H1 (cell line): Measurements from ENCODE around the gene ADAMTS3. TPM values are rescaled to one million over a fixed set of nuclear protein-coding genes. Genes with fewer than 3 reads are reported as not detected.

Experiments used
- CTCF ChIA-PET: fragments of 300-600 bp; sonication (Branson Sonifier 250); formaldehyde crosslinking; loops from one replicate; lab custom pipeline; 2021; ENCODE audit not compliant: partially characterized antibody; lab: Charles Lee
- POLR2A ChIA-PET: fragments of 300-600 bp; sonication (Branson Sonifier 250); formaldehyde crosslinking; loops from one replicate; lab custom pipeline; 2021; ENCODE audit warnings: inconsistent platforms; ENCODE audit not compliant: partially characterized antibody; lab: Charles Lee
- DNase-seq, 2 experiments: peaks; one replicate each; pipeline versions ENCODE4 v3.0.0 to v3.0.0-alpha.2; 2010 to 2022; ENCODE audit warnings: low spot score in 2 of 2, low read depth in 1 of 2, mixed read lengths in 1 of 2
- FAIRE-seq: peaks from 2 replicates; lab custom pipeline; 2011; peaks lifted over from hg19 to GRCh38; lab: Jason Lieb, UNC
- H2AFZ ChIP-seq: 2 replicates; pipeline ENCODE4 v1.8.1; 2012; ENCODE audit warnings: low read length, inconsistent platforms
- H2AK5ac ChIP-seq: 2 replicates; pipeline ENCODE4 v1.6.1; 2013; ENCODE audit warnings: low read depth, low read length
- H2BK120ac ChIP-seq: replicated peaks from 2 replicates; pipeline ENCODE3; 2013; ENCODE audit warnings: low read depth, low read length, inconsistent platforms
- H2BK12ac ChIP-seq: 2 replicates; pipeline ENCODE4 v1.6.1; 2013; ENCODE audit warnings: low read depth, low read length
- H2BK15ac ChIP-seq: 2 replicates; pipeline ENCODE4 v1.6.1; 2013; ENCODE audit warnings: low read length
- H2BK20ac ChIP-seq: 2 replicates; pipeline ENCODE4 v1.6.1; 2013; ENCODE audit warnings: low read length
- H2BK5ac ChIP-seq: 2 replicates; pipeline ENCODE4 v1.6.1; 2013; ENCODE audit warnings: low read depth, low read length
- H3K14ac ChIP-seq: 2 replicates; pipeline ENCODE4 v1.6.1; 2013; ENCODE audit warnings: inconsistent platforms; ENCODE audit not compliant: insufficient read length
- H3K18ac ChIP-seq: 2 replicates; pipeline ENCODE4 v1.6.1; 2013; ENCODE audit warnings: low read length; ENCODE audit errors: extremely low read depth
- H3K23ac ChIP-seq: 2 replicates; pipeline ENCODE4 v1.6.1; 2013; ENCODE audit warnings: inconsistent platforms; ENCODE audit not compliant: insufficient read length
- H3K23me2 ChIP-seq: 2 replicates; pipeline ENCODE4 v1.6.1; 2013; ENCODE audit warnings: low read depth, low read length
- H3K27ac ChIP-seq: 2 replicates; pipeline ENCODE4 v1.6.1; 2011; ENCODE audit warnings: low read depth, low read length, inconsistent platforms
- H3K27me3 ChIP-seq, 4 experiments: replicated peaks in 1 of 4; 1 replicate in 1 of 4; 2 replicates in 3 of 4; pipeline versions ENCODE4 v1.6.1 to v1.8.1; 2011 to 2013; ENCODE audit warnings: low read length in 3 of 4, mild to moderate bottlenecking in 3 of 4, inconsistent platforms in 2 of 4, mixed read lengths in 2 of 4, moderate library complexity in 1 of 4; ENCODE audit not compliant: control insufficient read depth in 3 of 4, insufficient read depth in 3 of 4; ENCODE audit errors: extremely low read depth in 1 of 4
- H3K36me3 ChIP-seq, 4 experiments: 2 replicates each; pipeline versions ENCODE4 v1.6.1 to v1.8.1; 2011 to 2013; ENCODE audit warnings: mild to moderate bottlenecking in 4 of 4, low read length in 3 of 4, moderate library complexity in 2 of 4, control low read depth in 1 of 4, inconsistent platforms in 1 of 4; ENCODE audit not compliant: insufficient read depth in 4 of 4, control insufficient read depth in 2 of 4
- H3K4ac ChIP-seq: replicated peaks from 2 replicates; pipeline ENCODE3; 2013; ENCODE audit warnings: low read length, low read depth, mixed read lengths, inconsistent platforms; ENCODE audit not compliant: insufficient read length
- H3K4me1 ChIP-seq, 4 experiments: replicated peaks in 1 of 4; 1 replicate in 1 of 4; 2 replicates in 3 of 4; pipeline versions ENCODE4 v1.6.1 to v1.8.1; 2011 to 2013; ENCODE audit warnings: low read length in 3 of 4, inconsistent platforms in 2 of 4, mixed read lengths in 1 of 4; ENCODE audit not compliant: insufficient read depth in 4 of 4, control insufficient read depth in 3 of 4
- H3K4me2 ChIP-seq, 2 experiments: 2 replicates each; pipeline versions ENCODE4 v1.6.1 to v1.8.1; 2011 to 2013; ENCODE audit warnings: low read depth in 2 of 2, low read length in 2 of 2, control low read depth in 1 of 2, inconsistent platforms in 1 of 2, mild to moderate bottlenecking in 1 of 2; ENCODE audit not compliant: insufficient read depth in 1 of 2
- H3K4me3 ChIP-seq, 4 experiments: fragments of 200-600, 300-600 bp in 1 of 4; sonication (generic), shearing (Covaris generic), sonication (Bioruptor Twin) in 1 of 4; 2 replicates each; pipeline versions ENCODE4 v1.5.1 to v1.8.1; 2011 to 2016; ENCODE audit warnings: low read length in 4 of 4, low read depth in 3 of 4, control low read depth in 2 of 4, inconsistent platforms in 2 of 4, mild to moderate bottlenecking in 2 of 4, mixed read lengths in 1 of 4, moderate library complexity in 1 of 4; ENCODE audit not compliant: insufficient read depth in 2 of 4; ENCODE audit errors: extremely low read depth in 1 of 4
- H3K56ac ChIP-seq: replicated peaks from 2 replicates; pipeline ENCODE3; 2013; ENCODE audit warnings: low read depth, mild to moderate bottlenecking, mixed read lengths, low read length, inconsistent platforms; ENCODE audit not compliant: insufficient read length
- H3K79me1 ChIP-seq: 2 replicates; pipeline ENCODE4 v1.6.1; 2013; ENCODE audit warnings: low read depth, low read length, control low read depth
- H3K79me2 ChIP-seq, 2 experiments: 2 replicates each; pipeline versions ENCODE4 v1.6.1 to v1.8.1; 2012 to 2013; ENCODE audit warnings: low read length in 2 of 2, mild to moderate bottlenecking in 2 of 2, inconsistent platforms in 1 of 2; ENCODE audit not compliant: insufficient read depth in 2 of 2, control insufficient read depth in 1 of 2
- H3K9ac ChIP-seq, 4 experiments: replicated peaks in 1 of 4; 1 replicate in 1 of 4; 2 replicates in 3 of 4; pipeline versions ENCODE4 v1.6.1 to v1.8.1; 2011 to 2013; ENCODE audit warnings: low read depth in 3 of 4, low read length in 3 of 4, control low read depth in 2 of 4, mild to moderate bottlenecking in 2 of 4, moderate library complexity in 2 of 4, inconsistent platforms in 1 of 4; ENCODE audit errors: extremely low read depth in 1 of 4
- H3K9me3 ChIP-seq, 2 experiments: 2 replicates each; pipeline versions ENCODE4 v1.6.1 to v1.8.1; 2012 to 2013; ENCODE audit warnings: mild to moderate bottlenecking in 2 of 2, moderate library complexity in 2 of 2, control low read depth in 1 of 2, inconsistent platforms in 1 of 2, low read depth in 1 of 2, low read length in 1 of 2, mixed read lengths in 1 of 2; ENCODE audit not compliant: insufficient read depth in 2 of 2
- H4K20me1 ChIP-seq, 2 experiments: replicated peaks in 1 of 2; 2 replicates each; pipeline versions ENCODE3 to v1.8.1; 2011 to 2013; ENCODE audit warnings: inconsistent platforms in 2 of 2, low read length in 2 of 2, mild to moderate bottlenecking in 1 of 2; ENCODE audit not compliant: insufficient read depth in 2 of 2, control insufficient read depth in 1 of 2
- H4K5ac ChIP-seq: 2 replicates; pipeline ENCODE4 v1.6.1; 2013; ENCODE audit warnings: low read length, low read depth, mixed read lengths, inconsistent platforms; ENCODE audit not compliant: insufficient read length
- H4K8ac ChIP-seq: 2 replicates; pipeline ENCODE4 v1.8.0; 2013; ENCODE audit warnings: mild to moderate bottlenecking, moderate library complexity, low read length, inconsistent platforms; ENCODE audit not compliant: insufficient read depth; ENCODE audit errors: extremely low read depth
- H4K91ac ChIP-seq: replicated peaks from 2 replicates; pipeline ENCODE3; 2013; ENCODE audit warnings: low read length, mixed read lengths, inconsistent platforms; ENCODE audit not compliant: insufficient read length
- CEBPB ChIP-seq: IDR thresholded peaks from 2 replicates; pipeline ENCODE4 v1.6.1; 2012; ENCODE audit warnings: low read depth, low read length
- E2F6 ChIP-seq: IDR thresholded peaks from 2 replicates; pipeline ENCODE4 v1.6.1; 2012; ENCODE audit warnings: inconsistent platforms
- EZH2 ChIP-seq: fragments of 200-600 bp; sonication (generic); IDR thresholded peaks from 2 replicates; pipeline ENCODE4 v1.7.1; 2012; ENCODE audit warnings: low read depth, mild to moderate bottlenecking, moderate library complexity, low read length, inconsistent platforms; ENCODE audit not compliant: severe bottlenecking
- GABPA ChIP-seq: IDR thresholded peaks from 2 replicates; pipeline ENCODE4 v1.6.1; 2011; ENCODE audit warnings: mild to moderate bottlenecking, low read length, moderate library complexity, borderline replicate concordance; ENCODE audit not compliant: insufficient read depth
- HDAC2 ChIP-seq, 2 experiments: fragments of 300-600 bp in 1 of 2; sonication (generic) in 1 of 2; IDR thresholded peaks; 2 replicates each; pipeline ENCODE4 v1.6.1; 2011 to 2012; ENCODE audit warnings: low read depth in 2 of 2, low read length in 2 of 2, mild to moderate bottlenecking in 2 of 2, moderate library complexity in 2 of 2, borderline replicate concordance in 1 of 2, inconsistent platforms in 1 of 2
- JUND ChIP-seq: IDR thresholded peaks from 2 replicates; pipeline ENCODE4 v1.6.1; 2011; ENCODE audit warnings: mild to moderate bottlenecking, improper control_type of control experiment, low read length
- NANOG ChIP-seq: IDR thresholded peaks from 2 replicates; pipeline ENCODE4 v1.6.1; 2011; ENCODE audit warnings: low read length, low read depth, mild to moderate bottlenecking, inconsistent platforms; ENCODE audit not compliant: insufficient read depth, poor library complexity, severe bottlenecking
- POLR2AphosphoS5 ChIP-seq: IDR thresholded peaks from 2 replicates; pipeline ENCODE4 v1.6.1; 2011; ENCODE audit warnings: low read depth, low read length
- RNF2 ChIP-seq: fragments of 200-900, 300-1000 bp; sonication (generic); IDR thresholded peaks from 2 replicates; pipeline ENCODE4 v1.7.1; 2016; ENCODE audit warnings: borderline replicate concordance, low read depth, mild to moderate bottlenecking, antibody characterized with exemption, low read length; ENCODE audit not compliant: poor library complexity, severe bottlenecking; ENCODE audit errors: missing control alignments
- SP4 ChIP-seq: IDR thresholded peaks from 2 replicates; pipeline ENCODE4 v1.6.1; 2012; ENCODE audit warnings: low read length, inconsistent platforms
- TBP ChIP-seq: IDR thresholded peaks from 2 replicates; pipeline ENCODE4 v1.6.1; 2011; ENCODE audit warnings: low read depth, low read length, improper control_type of control experiment
- YY1 ChIP-seq: IDR thresholded peaks from 2 replicates; pipeline ENCODE4 v1.6.1; 2011; ENCODE audit warnings: low read depth, mild to moderate bottlenecking, low read length
- WGBS, 2 experiments: shearing (Covaris generic) in 1 of 2; methylation state at CpG; one replicate each; pipeline versions ENCODE4 v1.1.6 to v1.1.7; 2013 to 2015; ENCODE audit warnings: low lambda C conversion rate in 2 of 2, mixed read lengths in 2 of 2, inconsistent platforms in 1 of 2, low coverage in 1 of 2, missing lambda C conversion rate in 1 of 2; ENCODE audit not compliant: insufficient replicate concordance in 2 of 2, insufficient coverage in 1 of 2, insufficient read length in 1 of 2; ENCODE audit errors: extremely low coverage in 1 of 2, missing lambda C conversion rate in 1 of 2; 5-methylcytosine and 5-hydroxymethylcytosine counted together
- polyA plus RNA-seq, 7 experiments: library from polyadenylated mRNA; depleted of rRNA in 3 of 7; stranded (reverse) in 5 of 7; unstranded in 2 of 7; fragments of >200 nt in 5 of 7; fragments of 200-250 nt in 2 of 7; gene quantifications; 1 replicate in 5 of 7; 2 replicates in 1 of 7; 4 replicates in 1 of 7; pipeline versions ENCODE4 v1.2.1 to v1.2.3, GENCODE V29; 2011 to 2013; ENCODE audit warnings: missing spikeins in 2 of 7, mixed read lengths in 2 of 7
- total RNA-seq: library from RNA; stranded (reverse); fragmentation: NEBNext Ultra II Directional; extraction: Animal tissue kit (Norgen Biotek cat#: 25700); gene quantifications from 2 replicates; pipeline ENCODE4 v1.2.1, GENCODE V29; 2021

ADAMTS3 gene
- total and polyA plus RNA-seq, 2 of the 8 experiments (the other 6 are each of a cell fraction or from before 2014, with no cell fraction given) = 1.3 to 3.4 TPM

- Histone ChIP-seq H2BK120ac (no peak overlapping the region), H3K36me3 (no peaks in the 10 kb centered on the region), H3K23ac (no peak overlapping the region), H2BK20ac (no peak overlapping the region), H3K79me2 (no peaks in the 10 kb centered on the region), H2BK12ac (no peak overlapping the region), H2BK15ac (no peak overlapping the region), H3K27me3 (no peaks in the 10 kb centered on the region), H4K8ac (no peak overlapping the region), H2BK5ac (no peak overlapping the region), H4K5ac (no peak overlapping the region), H3K9ac (no peak overlapping the region), H2AK5ac (no peak overlapping the region), H3K18ac (no peak overlapping the region), H3K4me1 (peaks cover 0 to 7% (median 0%) of the 10 kb centered on the region in 4 experiments; a peak in 1 of 7 replicates), H3K14ac (no peak overlapping the region), H3K79me1 (no peaks in the 10 kb centered on the region), H3K4me3 (no peak overlapping the region), H3K56ac (no peak overlapping the region), H3K23me2 (no peaks in the 10 kb centered on the region), H4K91ac (no peak overlapping the region), H2AFZ (no peak overlapping the region), H4K20me1 (no peaks in the 10 kb centered on the region), H3K4ac (no peak overlapping the region), H3K27ac (no peak overlapping the region), H3K4me2 (no peak overlapping the region), H3K9me3 (no peaks in the 10 kb centered on the region)
- ChIA-PET CTCF (interaction anchor here (1.5 to 2.8 kb wide), 3 partner anchors 10 to 18 kb away, joined by 4 to 17 read pairs (median 6); no protein-coding TSS in a partner anchor), POLR2A (no interaction called here)
- 79% methylated on average over 5 of the region's 5 CpGs; no CpG with 5 or more reads in 1 of the 2 experiments for WGBS, 2 experiments
- TF ChIP-seq TBP (no peak), JUND (no peak), RNF2 (no peak), SP4 (no peak), GABPA (no peak), NANOG (no peak), YY1 (no peak), E2F6 (no peak), CEBPB (no peak), HDAC2 (IDR thresholded peaks at IDR 0.05; ENCODE audit: borderline replicate concordance in 1 of 2, low read depth in 2 of 2, low read length in 2 of 2) (no peak), EZH2 (no peak), POLR2AphosphoS5 (no peak)
- FAIRE-seq (no peak), DNase-seq (no peak)
Observed at GRCh38 chr4:72313121-72313520, 255.9 kb downstream of the ADAMTS3 start.
